ENCODE results near the gene GRXCR1.
A peak's percentile ranks its signal among the peaks of the same experiment; 100 is the strongest.

GRXCR1 gene

DNA sequence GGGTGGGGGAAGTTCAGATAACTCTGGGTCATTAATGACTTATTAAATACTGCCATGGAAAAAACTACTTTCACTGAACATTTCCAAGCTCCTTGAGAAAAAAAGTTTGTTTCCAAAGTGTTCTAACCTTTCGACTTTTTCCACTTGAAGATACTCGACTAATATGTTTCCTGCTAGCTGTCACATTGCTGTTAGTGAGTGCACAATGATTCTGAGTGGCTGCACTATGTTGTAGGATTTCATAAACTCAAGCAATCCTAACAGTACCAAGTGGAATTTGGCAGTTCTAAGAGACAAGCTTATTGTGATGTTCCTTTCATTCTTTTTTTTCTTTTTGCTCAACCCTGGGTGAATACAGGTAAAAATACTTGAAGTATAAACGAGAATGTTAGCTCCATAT lies 33.4 kb downstream of the GRXCR1 start:
- no peak overlapping the region for H3K27ac ChIP-seq
- no peak for DNase-seq (ENCODE audit: low read depth, low spot score)

DNA sequence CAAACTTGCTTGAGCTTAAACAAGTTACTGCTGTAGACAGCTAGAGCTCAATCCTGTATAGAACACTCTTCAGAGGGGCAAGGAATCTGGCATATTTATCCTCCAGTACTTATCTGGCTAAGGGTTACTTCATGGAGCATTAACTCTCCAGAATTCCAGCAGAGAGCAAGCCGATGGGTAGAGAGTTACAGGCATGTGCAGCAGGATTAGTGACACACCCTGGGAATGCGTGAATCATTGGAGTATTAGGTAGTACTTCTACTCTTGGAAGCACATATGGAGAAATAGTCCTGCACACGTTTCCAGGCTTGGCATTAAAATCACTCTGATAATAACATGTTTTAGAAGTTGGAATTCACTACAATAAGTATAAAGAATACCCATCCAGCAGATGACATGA lies 35.4 kb downstream of the GRXCR1 start:
- no peak for DNase-seq (ENCODE audit: low read depth, low spot score)
- H3K27ac ChIP-seq: no peak overlapping the region

DNA sequence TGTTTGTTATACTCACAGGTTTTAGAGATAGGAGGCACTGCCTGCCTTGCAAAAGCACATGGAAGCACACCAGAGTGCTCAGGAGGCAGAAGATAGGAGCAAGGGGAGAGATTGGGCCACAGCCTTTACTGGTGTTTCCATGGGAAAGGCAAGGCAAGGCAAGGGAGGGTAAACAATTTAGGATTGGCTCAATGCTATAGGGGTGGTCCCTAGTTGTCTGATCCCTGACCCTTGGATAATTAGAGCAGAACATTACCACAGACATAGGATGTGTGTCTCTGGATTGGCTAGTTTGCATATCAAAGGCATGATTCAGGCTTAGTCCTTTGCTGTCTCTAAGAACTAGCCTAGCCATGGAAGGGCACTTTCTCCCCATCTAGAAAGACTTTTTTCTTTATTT lies 36.1 kb downstream of the GRXCR1 start:
- no peak for DNase-seq (ENCODE audit: low read depth, low spot score)
- no peak overlapping the region for H3K27ac ChIP-seq

DNA sequence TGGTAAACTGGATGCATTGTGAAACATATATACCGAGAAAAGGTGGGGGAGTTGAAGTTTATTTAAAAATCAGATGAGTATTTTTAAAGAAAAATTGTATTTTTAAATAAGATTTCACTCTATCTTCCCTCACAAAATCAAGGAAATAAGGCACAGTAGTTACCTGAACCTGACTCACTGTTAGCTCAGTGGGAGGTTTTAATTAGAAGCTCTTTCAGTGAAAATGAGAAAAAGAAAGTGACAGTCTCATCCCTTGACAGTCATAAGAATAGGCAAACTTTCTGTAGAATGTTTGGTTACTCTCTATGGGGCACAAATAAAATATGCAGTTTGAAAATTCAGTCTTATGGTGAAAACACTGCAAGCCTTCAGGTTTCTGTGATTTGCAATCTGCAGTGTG lies 49.7 kb downstream of the GRXCR1 start:
- no peak for DNase-seq (ENCODE audit: low read depth, low spot score)
- H3K27ac ChIP-seq: no peak overlapping the region

DNA sequence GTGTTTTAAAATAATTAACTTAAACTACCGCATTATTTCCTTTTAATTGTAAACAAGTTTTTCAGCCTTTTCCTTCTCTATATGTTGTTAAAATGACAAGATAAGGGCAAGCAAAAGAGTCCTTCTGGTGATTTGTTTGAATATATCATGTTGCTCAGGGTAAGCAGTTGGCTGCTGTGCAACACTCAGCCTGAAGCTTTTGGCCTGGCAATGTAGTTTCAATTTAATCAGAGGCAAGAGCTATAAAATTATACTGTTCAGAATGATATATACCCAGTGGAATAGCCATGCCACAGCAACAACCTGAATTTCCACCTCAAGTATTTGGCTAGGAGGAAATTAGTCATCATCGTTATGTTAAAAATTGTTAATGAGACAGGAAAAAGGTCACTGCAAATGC lies 53.4 kb downstream of the GRXCR1 start:
- no peak overlapping the region for H3K27ac ChIP-seq

DNA sequence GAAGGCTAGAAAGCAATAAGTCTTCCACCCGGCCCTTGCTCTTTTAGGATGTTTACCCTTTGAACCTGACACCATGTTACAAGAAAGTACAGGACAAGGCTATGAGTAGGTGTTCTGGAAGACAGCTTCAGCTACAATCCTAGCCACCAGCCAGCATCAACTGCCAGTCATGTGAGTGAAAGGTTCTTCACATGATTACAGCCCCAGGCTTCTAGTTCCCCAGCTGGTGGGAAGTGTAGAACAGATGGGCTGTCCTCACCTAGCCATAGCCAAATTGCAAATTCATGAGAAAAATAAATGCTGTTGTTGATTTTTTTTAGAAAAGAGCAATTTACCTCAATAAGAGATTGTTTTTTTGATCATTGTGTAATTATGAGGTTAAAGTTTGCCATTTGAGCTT lies 60.8 kb downstream of the GRXCR1 start:
- DNase-seq (ENCODE audit: low read depth, low spot score): no peak
- H3K27ac ChIP-seq: no peak overlapping the region

More for the DNA sequence above, 53.4 kb downstream of the GRXCR1 start:
- no peak for DNase-seq (ENCODE audit: low read depth, low spot score)

DNA sequence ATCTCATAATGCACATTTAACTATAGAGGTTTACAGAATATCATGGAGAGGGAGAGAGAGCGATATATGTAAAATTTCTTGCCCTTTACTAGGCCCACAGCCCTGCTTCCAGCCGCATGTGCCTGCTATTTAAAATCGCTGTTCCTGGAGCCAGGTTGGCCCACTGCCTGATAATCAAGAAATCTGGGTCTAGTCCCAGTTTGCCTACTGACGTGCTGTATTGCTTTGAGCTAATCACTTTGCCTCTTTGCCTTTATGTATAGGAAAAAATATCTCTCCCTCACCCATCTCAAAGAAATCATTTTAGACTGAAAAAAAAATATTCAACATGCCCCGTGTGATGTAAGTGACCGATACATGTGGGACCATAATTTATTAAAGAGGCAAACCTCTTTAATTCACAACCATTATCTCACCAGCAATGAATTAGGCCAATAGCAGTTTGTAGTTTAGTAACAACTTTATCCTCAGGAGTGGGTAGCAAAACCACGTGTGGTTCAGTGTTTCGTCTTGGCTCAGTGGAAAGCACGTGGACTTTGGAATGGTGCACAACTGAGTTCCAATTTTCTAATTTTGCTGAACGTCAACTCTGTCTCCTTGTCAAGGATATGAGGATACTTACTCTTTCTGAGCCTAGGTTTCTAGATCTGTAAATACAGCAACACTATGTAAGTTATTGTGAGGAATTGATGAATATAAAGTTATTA lies 62.6 kb downstream of the GRXCR1 start:
- no peak overlapping the region for H3K27ac ChIP-seq
- DNase-seq (ENCODE audit: low read depth, low spot score): no peak

DNA sequence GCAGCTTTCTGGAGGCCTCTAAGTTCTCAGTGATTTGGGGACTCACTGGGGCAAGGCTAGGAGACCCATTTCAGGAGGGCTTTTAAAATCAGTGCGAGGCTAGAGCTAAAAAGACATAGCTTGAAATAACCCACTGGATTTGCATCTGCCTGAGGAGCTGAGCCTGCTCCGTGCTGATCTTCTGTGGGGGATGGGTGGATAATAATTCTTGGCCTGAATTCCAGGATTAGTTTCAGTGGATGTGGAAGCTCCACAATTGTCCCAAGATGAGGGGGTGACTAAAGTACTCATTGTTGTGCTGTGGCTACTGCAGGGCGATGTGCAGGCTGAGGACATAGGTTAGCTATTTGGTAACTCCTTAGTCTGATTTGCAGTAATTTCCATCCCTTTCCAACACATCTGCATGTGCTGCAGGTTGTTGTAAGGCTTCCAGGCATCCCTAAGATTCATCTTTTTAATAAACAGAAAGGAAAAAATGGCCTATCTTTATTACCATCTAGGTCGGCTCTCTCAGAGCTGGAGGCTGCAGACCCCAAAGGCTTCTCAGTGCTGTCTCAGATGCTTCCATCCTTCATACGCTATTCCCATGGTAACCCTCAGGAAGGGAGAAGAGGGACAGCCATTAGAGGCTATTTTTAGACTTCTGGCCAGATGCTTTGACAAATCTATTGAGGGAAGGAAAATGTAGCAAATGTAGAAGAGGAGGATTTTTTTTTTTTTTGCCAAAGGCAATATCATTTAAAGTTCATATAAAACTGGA lies 63.4 kb downstream of the GRXCR1 start:
- no peak overlapping the region for H3K27ac ChIP-seq
- no peak for DNase-seq (ENCODE audit: low read depth, low spot score)

DNA sequence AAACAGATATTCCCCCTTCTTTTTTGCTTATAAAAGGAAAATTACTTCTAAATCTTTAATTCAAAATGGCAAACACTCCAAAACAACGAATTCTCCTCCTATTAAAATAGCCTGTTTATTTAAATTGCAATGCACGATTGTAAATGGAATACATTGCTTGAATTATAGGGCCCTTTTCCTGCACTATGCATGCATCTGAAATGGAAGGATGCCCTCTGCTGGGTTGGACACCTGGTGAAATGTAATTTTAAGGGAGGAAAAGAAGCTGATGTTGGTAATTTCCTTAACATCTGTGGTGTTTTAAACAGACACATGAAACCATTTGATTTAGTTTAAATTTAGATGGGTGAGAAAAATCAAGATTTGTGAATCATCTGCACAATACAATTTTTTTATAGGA lies 72.8 kb downstream of the GRXCR1 start:
- no peak overlapping the region for H3K27ac ChIP-seq
- DNase-seq (ENCODE audit: low read depth, low spot score): no peak

DNA sequence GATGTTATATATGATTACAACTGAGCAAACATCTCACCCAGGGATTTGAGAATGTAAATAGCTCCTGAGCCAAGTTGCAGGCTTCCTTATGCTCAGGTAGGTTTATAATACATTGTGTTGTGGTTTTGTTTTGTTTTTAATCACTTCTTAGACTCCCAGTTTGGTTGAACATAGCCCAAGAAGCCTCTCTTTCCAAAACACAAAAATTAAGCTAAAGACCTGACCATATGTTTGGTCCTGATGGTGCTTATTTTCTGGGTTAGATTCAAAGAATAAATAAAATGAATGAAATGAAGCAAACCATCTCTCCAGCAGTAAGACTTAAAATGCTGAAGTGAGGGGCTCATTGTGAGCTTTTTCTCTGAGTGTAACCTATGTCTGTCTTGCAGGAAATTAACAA lies 93.5 kb downstream of the GRXCR1 start:
- H3K27ac ChIP-seq: no peak overlapping the region
- DNase-seq (ENCODE audit: low read depth, low spot score): no peak

DNA sequence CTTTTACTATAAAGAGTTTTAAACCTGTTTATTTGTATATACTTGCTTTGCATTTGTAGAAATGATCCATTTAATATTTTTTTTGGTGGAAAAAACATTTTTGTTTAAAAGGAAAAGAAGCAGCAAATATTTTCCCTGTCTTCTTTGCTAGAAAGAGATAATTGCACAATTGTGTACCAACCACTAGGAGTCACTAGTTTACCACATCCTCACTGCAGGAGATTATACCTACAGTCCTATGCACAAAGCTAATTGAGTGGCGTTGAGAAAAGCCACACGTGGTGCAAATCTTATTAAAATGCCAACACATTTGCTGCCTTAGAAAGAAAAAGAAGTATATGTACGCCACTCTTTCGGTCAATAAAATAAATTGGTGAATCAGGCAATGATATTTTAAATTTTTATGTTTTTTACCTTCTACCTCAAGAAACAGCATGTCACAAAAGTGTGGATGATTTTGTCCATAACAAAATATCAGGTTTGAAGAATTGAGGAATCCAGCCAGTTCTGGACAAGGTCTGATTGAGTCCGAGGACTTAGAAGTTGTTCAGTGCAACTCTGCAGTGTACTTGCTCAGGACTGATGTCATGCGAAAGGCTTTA lies 102.9 kb downstream of the GRXCR1 start:
- peak; percentile 5 for DNase-seq (ENCODE audit: low read depth, low spot score)

DNA sequence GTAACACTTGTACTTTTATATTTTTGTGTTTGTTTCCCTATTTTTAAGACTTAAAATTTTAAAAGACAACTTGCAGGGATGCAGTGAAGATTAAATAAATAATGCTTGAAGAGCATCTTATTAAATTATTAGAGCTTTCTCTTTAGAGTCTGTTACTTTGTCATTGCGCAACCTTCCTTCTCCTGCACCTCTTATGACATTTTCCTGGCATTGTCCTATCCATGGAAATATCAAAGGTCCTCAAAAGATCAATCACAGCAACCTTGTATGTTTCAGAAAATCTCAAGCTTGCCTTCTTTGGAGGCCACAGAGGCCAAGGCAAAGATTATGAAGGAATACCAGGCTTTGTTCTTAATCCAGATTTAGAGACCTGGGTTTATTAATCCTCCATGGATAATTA lies 116.3 kb downstream of the GRXCR1 start:
- H3K27ac ChIP-seq: no peak overlapping the region
- no peak for DNase-seq (ENCODE audit: low read depth, low spot score)

More for the DNA sequence above, 102.9 kb downstream of the GRXCR1 start:
- no peak overlapping the region for H3K27ac ChIP-seq

DNA sequence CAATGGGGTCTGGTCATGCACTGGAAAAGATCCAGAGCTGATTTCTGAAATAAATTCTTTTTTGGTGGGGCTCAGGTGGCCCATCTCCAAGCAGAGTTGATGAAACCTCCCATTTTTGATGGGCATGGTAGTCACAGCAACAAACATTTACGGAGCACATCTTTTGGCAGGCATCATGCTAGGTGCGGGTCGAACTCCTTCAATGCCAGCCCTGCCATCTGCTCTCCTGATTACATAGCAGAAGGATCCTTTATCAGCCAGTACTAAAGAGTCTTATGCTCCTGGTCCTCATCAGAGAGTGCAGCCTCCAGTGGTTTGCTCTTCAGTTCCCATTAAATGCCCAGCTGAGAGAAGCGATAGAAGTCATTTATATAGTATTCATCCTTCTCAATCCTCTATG lies 121.7 kb downstream of the GRXCR1 start:
- no peak overlapping the region for H3K27ac ChIP-seq
- no peak for DNase-seq (ENCODE audit: low read depth, low spot score)

DNA sequence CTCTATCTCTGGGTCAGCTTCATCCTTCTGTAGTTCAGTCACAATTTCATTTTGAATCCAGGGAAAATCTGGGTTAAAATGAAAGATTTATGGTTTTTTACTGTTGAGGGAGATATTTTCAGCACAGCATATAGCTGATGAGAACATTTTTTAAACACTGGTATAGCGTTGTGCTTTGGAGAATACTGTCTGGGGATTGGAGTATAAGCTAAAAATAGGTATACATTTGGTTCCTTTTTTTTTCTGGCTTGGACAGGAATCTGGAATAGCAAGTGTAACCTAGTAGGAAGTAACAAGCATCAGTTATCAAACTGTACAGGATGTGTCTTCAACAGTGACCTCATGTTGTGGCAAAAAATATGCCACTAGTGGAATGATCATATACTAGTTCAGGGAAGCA lies 149.1 kb downstream of the GRXCR1 start:
- no peak for DNase-seq (ENCODE audit: low read depth, low spot score)
- H3K27ac ChIP-seq: no peak overlapping the region

DNA sequence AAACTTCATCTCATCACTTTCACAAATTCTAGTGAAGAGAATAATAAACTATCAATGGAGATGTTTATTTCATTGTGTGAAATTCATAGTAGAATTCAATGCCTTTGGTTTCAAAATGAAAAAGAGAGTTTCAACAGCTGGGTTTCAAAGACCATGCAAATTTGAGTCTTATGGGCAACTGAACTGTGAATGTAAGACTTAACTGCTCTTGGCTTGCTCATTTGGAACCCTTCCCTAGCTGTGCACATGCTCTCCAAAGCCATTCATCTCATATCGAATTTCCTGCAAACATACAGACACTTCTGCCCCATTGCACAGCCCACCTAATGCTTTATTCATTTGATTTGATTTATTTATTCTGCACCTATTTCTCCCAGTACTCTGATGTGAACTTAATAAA lies 154.5 kb downstream of the GRXCR1 start:
- DNase-seq (ENCODE audit: low read depth, low spot score): no peak
- H3K27ac ChIP-seq: no peak overlapping the region

DNA sequence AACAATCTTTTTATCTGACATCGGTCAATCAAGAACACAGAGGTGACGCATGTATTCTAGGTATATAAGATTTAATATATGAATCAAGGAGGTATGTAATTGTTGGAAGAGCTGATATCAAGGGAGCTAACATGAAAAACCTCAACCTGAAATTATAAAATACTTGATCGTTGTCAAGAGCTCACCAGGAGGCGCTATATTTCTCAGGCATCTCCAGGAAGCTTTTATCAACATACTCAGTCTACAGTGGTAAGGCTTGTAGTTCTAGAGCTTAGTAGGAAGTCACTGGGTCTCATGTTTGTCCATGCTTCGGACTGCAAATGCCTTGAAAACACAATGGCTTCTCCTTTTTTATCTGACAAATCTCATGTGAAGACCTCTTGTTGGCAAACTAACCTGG lies 156.1 kb downstream of the GRXCR1 start:
- DNase-seq (ENCODE audit: low read depth, low spot score): no peak
- H3K27ac ChIP-seq: no peak overlapping the region

DNA sequence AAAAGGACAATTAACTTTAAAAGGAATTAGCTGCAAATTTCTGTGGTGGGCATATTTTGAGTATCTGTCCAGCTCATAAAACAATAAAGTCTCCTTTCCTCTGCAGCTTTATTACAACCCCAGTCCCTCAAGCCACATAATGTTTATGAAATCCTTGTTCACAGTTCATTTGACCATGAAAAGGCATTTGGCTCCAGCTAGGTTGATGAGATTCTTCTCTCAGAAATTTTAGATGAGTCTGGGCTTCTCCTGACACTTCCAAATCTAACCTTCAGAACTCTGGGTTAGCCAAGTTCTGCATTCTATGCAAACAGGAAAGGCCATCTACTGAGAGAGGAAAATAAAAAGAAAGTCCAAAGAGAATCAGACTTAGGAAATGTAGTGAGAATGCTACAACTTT lies 156.8 kb downstream of the GRXCR1 start:
- DNase-seq (ENCODE audit: low read depth, low spot score): no peak
- H3K27ac ChIP-seq: no peak overlapping the region

DNA sequence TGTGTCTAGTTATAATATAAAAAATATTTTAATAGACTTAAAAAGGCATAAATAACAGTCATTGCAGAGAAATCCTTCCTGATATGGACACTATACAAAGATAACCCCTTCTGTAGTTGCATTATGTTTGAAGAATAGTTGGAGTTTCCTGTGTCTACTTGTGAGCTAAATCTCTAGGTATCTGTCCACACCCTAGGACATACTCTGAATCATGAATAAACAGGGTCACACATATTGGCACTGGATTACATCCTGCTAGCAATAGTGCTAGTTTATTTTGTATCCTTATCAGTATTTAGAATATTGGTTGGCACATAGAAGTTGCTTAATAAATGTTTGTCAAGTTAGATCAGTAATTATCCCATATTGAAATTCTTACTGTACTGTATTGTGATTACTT lies 173.9 kb downstream of the GRXCR1 start:
- DNase-seq (ENCODE audit: low read depth, low spot score): no peak
- peak overlapping the region; percentile 4 for H3K27ac ChIP-seq

DNA sequence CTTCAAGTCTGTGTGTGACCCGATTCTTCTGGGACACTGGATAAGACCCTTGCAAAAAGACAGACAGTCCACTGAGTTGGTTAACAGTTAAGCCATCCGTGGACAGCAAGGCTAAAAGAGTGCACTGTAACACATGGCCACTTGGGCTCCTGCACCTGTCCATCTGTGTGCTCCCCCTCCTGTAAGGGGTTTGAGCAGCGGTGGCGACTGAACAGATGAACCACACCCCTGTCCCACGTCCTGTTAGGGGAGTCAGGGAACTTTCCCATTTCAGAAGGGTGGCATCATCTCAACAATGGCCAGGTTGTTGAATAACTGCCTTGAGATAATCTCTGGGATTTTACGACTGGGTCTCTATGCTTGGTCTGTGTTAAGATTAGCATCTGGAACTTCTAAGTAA lies 178.6 kb downstream of the GRXCR1 start:
- H3K27ac ChIP-seq: no peak overlapping the region
- no peak for DNase-seq (ENCODE audit: low read depth, low spot score)

Measured in epithelial cell of prostate (primary cell).